ENCODE data around the gene GFY.

DNA sequence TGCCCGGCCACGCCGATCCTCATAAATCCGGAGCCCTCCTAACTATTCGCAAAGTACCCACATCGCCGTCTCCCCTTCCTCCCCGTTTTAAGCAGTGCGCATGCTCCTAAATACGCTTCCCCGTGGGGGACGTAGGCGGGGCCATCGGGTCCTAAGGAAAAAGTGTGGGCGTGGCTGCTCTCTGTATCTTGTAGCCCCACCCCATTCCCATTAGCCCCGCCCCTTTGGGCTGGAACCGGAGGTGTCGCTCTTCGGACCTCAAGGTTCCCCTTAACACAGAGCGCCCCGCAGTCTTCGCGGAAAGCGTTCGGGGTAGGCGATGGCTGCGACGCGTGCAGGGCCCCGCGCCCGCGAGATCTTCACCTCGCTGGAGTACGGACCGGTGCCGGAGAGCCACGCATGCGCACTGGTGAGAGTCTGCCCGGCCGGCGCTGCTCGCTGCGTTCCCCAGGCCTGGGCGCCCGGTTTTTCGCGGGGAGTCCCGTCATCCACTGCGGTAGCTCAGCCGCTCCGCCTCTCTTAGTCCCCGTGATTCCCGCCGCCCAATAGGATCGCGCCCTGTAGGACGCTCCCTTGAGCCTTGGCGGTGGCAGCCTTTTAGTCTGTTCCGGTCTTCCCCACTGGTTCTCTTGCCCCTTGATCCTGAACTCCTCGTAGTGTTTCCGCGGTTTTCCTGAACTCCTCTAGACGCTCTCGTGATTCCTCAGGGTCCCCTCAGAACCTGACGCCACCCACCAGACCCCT lies 28.0 kb downstream of the GFY start, which contains the start of gene ALDH16A1:
- TF ChIP-seq, protein P1, sequence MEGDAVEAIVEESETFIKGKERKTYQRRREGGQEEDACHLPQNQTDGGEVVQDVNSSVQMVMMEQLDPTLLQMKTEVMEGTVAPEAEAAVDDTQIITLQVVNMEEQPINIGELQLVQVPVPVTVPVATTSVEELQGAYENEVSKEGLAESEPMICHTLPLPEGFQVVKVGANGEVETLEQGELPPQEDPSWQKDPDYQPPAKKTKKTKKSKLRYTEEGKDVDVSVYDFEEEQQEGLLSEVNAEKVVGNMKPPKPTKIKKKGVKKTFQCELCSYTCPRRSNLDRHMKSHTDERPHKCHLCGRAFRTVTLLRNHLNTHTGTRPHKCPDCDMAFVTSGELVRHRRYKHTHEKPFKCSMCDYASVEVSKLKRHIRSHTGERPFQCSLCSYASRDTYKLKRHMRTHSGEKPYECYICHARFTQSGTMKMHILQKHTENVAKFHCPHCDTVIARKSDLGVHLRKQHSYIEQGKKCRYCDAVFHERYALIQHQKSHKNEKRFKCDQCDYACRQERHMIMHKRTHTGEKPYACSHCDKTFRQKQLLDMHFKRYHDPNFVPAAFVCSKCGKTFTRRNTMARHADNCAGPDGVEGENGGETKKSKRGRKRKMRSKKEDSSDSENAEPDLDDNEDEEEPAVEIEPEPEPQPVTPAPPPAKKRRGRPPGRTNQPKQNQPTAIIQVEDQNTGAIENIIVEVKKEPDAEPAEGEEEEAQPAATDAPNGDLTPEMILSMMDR (IDR thresholded peaks at IDR 0.05; ENCODE audit: low read length), result no peak
- TF ChIP-seq EZH2 (optimal IDR thresholded peaks at IDR 0.05; ENCODE audit: low read depth, low read length) (no peak), EZH2phosphoT487 (IDR thresholded peaks at IDR 0.05; ENCODE audit: low read length) (no peak)
